ENCODE measurements around the gene MINPP1. TPM values are rescaled to one million over a fixed set of nuclear protein-coding genes. Genes with fewer than 3 reads are reported as not detected.
"Not testable (repeated sequence)": the region's sequence is repeated elsewhere in the genome, so short reads cannot be mapped to it uniquely, and the experiment has no call there.

Gene MINPP1
- total and polyA plus RNA-seq, 5 donors, result 6.0 to 8.1 (median 6.8) TPM

DNA sequence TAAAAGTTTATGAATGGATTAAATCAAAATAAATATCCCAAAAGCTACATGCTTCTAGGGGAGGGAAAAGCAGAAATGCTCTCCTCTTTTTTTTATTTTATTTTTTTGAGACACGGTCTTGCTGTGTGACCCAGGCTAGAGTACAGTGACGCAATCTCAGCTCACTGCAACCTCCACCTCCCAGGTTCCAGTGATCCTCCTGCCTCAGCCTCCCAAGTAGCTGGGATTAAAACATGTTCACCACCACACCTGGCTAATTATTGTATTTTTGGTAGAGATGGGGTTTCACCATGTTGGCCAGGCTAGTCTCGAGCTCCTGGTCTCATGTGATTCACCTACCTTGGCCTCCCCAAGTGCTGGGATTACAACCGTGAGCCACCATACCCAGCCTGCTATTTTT, 88.2 kb downstream of the MINPP1 start:
- ATAC-seq; H3K27me3 ChIP-seq (ENCODE audit: control insufficient read depth, insufficient read depth); H3K4me3 ChIP-seq (ENCODE audit: low read length); H3K9me3 ChIP-seq (ENCODE audit: control insufficient read depth, low read length); H3K27ac ChIP-seq (ENCODE audit: low read length); intact Hi-C loops (cut with DNase I); DNase-seq; H3K4me1 ChIP-seq (ENCODE audit: control insufficient read depth, insufficient read depth, low read length): not testable (repeated sequence)
- 92% methylated on average over 4 of the region's 4 CpGs for WGBS

DNA sequence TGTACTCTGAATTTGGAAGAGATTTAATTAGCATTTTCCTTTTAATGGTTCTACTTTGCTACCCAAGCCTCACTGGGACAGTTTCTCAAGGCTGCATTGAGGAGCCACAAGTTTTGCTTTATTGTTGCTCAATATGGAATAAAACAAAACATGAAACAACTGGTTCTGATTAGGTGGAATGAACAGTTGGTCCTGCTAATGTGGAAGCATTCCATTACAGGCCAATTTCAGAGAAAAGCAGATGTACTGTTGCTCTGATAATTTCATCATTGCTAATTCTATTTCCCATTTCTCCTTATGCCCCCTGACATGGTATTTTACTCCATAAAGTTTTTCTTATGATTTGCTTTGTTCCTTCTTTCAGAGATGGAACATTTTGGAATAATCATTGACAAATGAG, 89.0 kb downstream of the MINPP1 start:
- peaks cover 3% of the 10 kb centered on the region for H3K4me1 ChIP-seq (ENCODE audit: control insufficient read depth, insufficient read depth, low read length)
- no peak overlapping the region for H3K27ac ChIP-seq (ENCODE audit: low read length)
- DNase-seq, result no peak
- H3K27me3 ChIP-seq (ENCODE audit: control insufficient read depth, insufficient read depth), result no peaks in the 10 kb centered on the region
- intact Hi-C loops (cut with DNase I), result no loop called here
- H3K4me3 ChIP-seq (ENCODE audit: low read length), result no peak overlapping the region
- H3K9me3 ChIP-seq (ENCODE audit: control insufficient read depth, low read length), result no peaks in the 10 kb centered on the region
- ATAC-seq, result no peak

GRCh38 chr10:87594181-87594580, 89.5 kb downstream of the MINPP1 start:
- peaks cover 3% of the 10 kb centered on the region for H3K4me1 ChIP-seq (ENCODE audit: control insufficient read depth, insufficient read depth, low read length)
- no peak overlapping the region for H3K27ac ChIP-seq (ENCODE audit: low read length)
- ATAC-seq (no peak), DNase-seq (no peak)
- H3K27me3 ChIP-seq (ENCODE audit: control insufficient read depth, insufficient read depth), result no peaks in the 10 kb centered on the region
- intact Hi-C loops (cut with DNase I), result no loop called here
- H3K4me3 ChIP-seq (ENCODE audit: low read length), result no peak overlapping the region
- H3K9me3 ChIP-seq (ENCODE audit: control insufficient read depth, low read length), result no peaks in the 10 kb centered on the region
- WGBS, result 77% methylated on average over 1 of the region's 1 CpG

GRCh38 chr10:87594864-87595263, 90.2 kb downstream of the MINPP1 start:
- peak in 1 of 2 donors; percentile 51 for ATAC-seq
- 41% methylated on average over 2 of the region's 2 CpGs for WGBS
- H3K27ac ChIP-seq (ENCODE audit: low read length), result no peak overlapping the region
- intact Hi-C loops (cut with DNase I), result no loop called here
- H3K9me3 ChIP-seq (ENCODE audit: control insufficient read depth, low read length), result no peaks in the 10 kb centered on the region
- peaks cover 3% of the 10 kb centered on the region for H3K4me1 ChIP-seq (ENCODE audit: control insufficient read depth, insufficient read depth, low read length)
- H3K27me3 ChIP-seq (ENCODE audit: control insufficient read depth, insufficient read depth), result no peaks in the 10 kb centered on the region
- H3K4me3 ChIP-seq (ENCODE audit: low read length), result no peak overlapping the region
- no peak for DNase-seq

DNA sequence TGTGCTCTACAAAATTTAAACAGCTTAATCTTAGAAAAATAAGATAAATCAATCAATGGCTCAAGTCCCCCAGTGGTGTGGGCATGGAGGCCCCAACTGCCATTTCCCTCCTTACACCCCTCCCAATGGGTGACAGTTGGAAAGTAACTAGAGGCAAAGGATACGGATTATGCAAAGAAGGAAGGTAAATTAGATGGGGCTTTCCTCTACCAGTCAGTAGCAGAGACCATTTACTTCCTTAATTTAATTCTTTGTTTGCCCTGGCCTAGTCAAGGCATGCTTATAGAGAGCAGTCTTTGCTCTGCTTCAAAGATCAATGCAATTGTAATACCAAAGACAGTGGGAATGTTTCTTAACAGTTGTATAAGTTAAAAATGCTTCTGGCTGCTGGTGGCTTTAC, 91.7 kb downstream of the MINPP1 start:
- 88% methylated on average over 1 of the region's 1 CpG for WGBS
- Histone ChIP-seq H3K4me3 (ENCODE audit: low read length) (no peak overlapping the region), H3K27me3 (ENCODE audit: control insufficient read depth, insufficient read depth) (no peaks in the 10 kb centered on the region), H3K27ac (ENCODE audit: low read length) (no peak overlapping the region), H3K9me3 (ENCODE audit: control insufficient read depth, low read length) (no peaks in the 10 kb centered on the region), H3K4me1 (ENCODE audit: control insufficient read depth, insufficient read depth, low read length) (peaks cover 3% of the 10 kb centered on the region)
- ATAC-seq, result no peak
- intact Hi-C loops (cut with DNase I), result no loop called here
- DNase-seq, result no peak

GRCh38 chr10:87598700-87599099, 94.0 kb downstream of the MINPP1 start:
- WGBS, result 70% methylated on average over 8 of the region's 8 CpGs
- peaks cover 3% of the 10 kb centered on the region for H3K4me1 ChIP-seq (ENCODE audit: control insufficient read depth, insufficient read depth, low read length)
- ATAC-seq (peak in 1 of 2 donors; percentile 54), DNase-seq (no peak)
- intact Hi-C loops (cut with DNase I), result no loop called here
- H3K27me3 ChIP-seq (ENCODE audit: control insufficient read depth, insufficient read depth), result no peaks in the 10 kb centered on the region
- no peak overlapping the region for H3K27ac ChIP-seq (ENCODE audit: low read length)
- H3K9me3 ChIP-seq (ENCODE audit: control insufficient read depth, low read length), result no peaks in the 10 kb centered on the region
- no peak overlapping the region for H3K4me3 ChIP-seq (ENCODE audit: low read length)

GRCh38 chr10:87600581-87600980, 95.9 kb downstream of the MINPP1 start:
- H3K4me1 ChIP-seq (ENCODE audit: control insufficient read depth, insufficient read depth, low read length), result peaks cover under 1% of the 10 kb centered on the region
- WGBS, result 79% methylated on average over 1 of the region's 1 CpG
- H3K9me3 ChIP-seq (ENCODE audit: control insufficient read depth, low read length), result no peaks in the 10 kb centered on the region
- no peak overlapping the region for H3K27ac ChIP-seq (ENCODE audit: low read length)
- H3K4me3 ChIP-seq (ENCODE audit: low read length), result no peak overlapping the region
- intact Hi-C loops (cut with DNase I), result no loop called here
- DNase-seq, result no peak
- no peak for ATAC-seq
- no peaks in the 10 kb centered on the region for H3K27me3 ChIP-seq (ENCODE audit: control insufficient read depth, insufficient read depth)

Small RNA genes lying within 50 kb of the gene (microRNA-seq; reads per million reads assigned to microRNA genes)
- 0 reads per million in 2 donors for gene MIR4678

Other genes with a start within 250 kb of the MINPP1 start
- 1 to 10 TPM; 4.8 to 7.0 (median 6.0) TPM for gene NUTM2D, start 147.1 kb upstream of the MINPP1 start, total RNA-seq
- 9.8 TPM for gene NUTM2D, start 147.1 kb upstream of the MINPP1 start, polyA plus RNA-seq
- gene PAPSS2, start 155.0 kb downstream of the MINPP1 start, total RNA-seq, result 10 to 100 TPM; 10.9 to 15.9 (median 14.6) TPM
- 5.0 TPM for gene PAPSS2, start 155.0 kb downstream of the MINPP1 start, polyA plus RNA-seq